ENCODE measurements around the gene RCBTB2. TPM values are rescaled to one million over a fixed set of nuclear protein-coding genes. Genes with fewer than 3 reads are reported as not detected.
A peak's percentile ranks its signal among the peaks of the same experiment; 100 is the strongest.

Gene RCBTB2
- total RNA-seq, 1 donor from 2014 or later, result 4.3 TPM

- peaks cover 6% of the 10 kb centered on the region for H3K4me1 ChIP-seq (ENCODE audit: insufficient read depth, low read length)
- DNase-seq (ENCODE audit: low read depth) (no peak), FAIRE-seq (no peak)
- no peaks in the 10 kb centered on the region for H3K36me3 ChIP-seq (ENCODE audit: insufficient read depth, low read length)
- no peaks in the 10 kb centered on the region for H3K36me3 Mint-ChIP-seq (ENCODE audit: low read depth, unreplicated experiment)
- no peaks in the 10 kb centered on the region for H3K27me3 ChIP-seq (ENCODE audit: insufficient read depth, low read length)
- H3K4me1 Mint-ChIP-seq (ENCODE audit: low read depth, unreplicated experiment), result peaks cover 1% of the 10 kb centered on the region
- H3K4me3 Mint-ChIP-seq (ENCODE audit: unreplicated experiment), result peak overlapping the region; percentile 83
- H3K4me2 ChIP-seq (ENCODE audit: low read length), result no peak overlapping the region
- peak overlapping the region; percentile 14 for H3K27ac Mint-ChIP-seq (ENCODE audit: unreplicated experiment)
- H2AFZ ChIP-seq (ENCODE audit: low read depth, low read length), result no peak overlapping the region
- no peaks in the 10 kb centered on the region for H4K20me1 ChIP-seq (ENCODE audit: insufficient read depth, low read length)
- no peaks in the 10 kb centered on the region for H3K9me3 ChIP-seq (ENCODE audit: insufficient read depth, low read depth, low read length)
- H3K79me2 ChIP-seq (ENCODE audit: insufficient read depth, low read length), result peaks cover 8% of the 10 kb centered on the region
- no peak overlapping the region for H3K27ac ChIP-seq (ENCODE audit: low read depth, low read length)
- no peak overlapping the region for H3K4me3 ChIP-seq (ENCODE audit: insufficient read depth, low read depth, low read length)
- no peaks in the 10 kb centered on the region for H3K9me3 Mint-ChIP-seq (ENCODE audit: unreplicated experiment)
- TF ChIP-seq EZH2 (IDR thresholded peaks at IDR 0.05; ENCODE audit: insufficient read depth, low read length) (no peak), CTCF (IDR thresholded peaks at IDR 0.05; ENCODE audit: insufficient read depth, low read depth, low read length) (no peak)
- H3K27me3 Mint-ChIP-seq (ENCODE audit: low read depth, unreplicated experiment), result no peaks in the 10 kb centered on the region
- H3K9ac ChIP-seq (ENCODE audit: low read length), result no peak overlapping the region
Measured at GRCh38 chr13:48533961-48534600, 1.2 kb upstream of the RCBTB2 start.

DNA sequence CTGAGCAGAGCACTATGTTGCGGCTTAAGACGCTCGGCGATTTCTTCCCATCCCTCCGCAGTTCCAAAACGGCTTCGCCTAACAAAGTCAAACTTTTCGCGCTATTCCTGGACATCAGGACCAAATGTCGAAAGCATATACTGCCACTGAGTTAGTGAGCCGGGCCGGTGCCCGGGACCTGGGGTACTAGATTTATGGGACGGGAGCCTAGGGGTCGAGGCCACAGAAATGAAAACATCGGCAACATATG lies 699 bp downstream of the RCBTB2 start:
- peak overlapping the region; percentile 98 for H2AFZ ChIP-seq (ENCODE audit: low read depth, low read length)
- H3K36me3 Mint-ChIP-seq (ENCODE audit: low read depth, unreplicated experiment), result no peaks in the 10 kb centered on the region
- H3K4me3 Mint-ChIP-seq (ENCODE audit: unreplicated experiment), result peak overlapping the region; percentile 93
- no peaks in the 10 kb centered on the region for H3K27me3 ChIP-seq (ENCODE audit: insufficient read depth, low read length)
- peaks cover 6% of the 10 kb centered on the region for H3K4me1 ChIP-seq (ENCODE audit: insufficient read depth, low read length)
- TF ChIP-seq CTCF (IDR thresholded peaks at IDR 0.05; ENCODE audit: insufficient read depth, low read depth, low read length) (no peak), EZH2 (IDR thresholded peaks at IDR 0.05; ENCODE audit: insufficient read depth, low read length) (no peak)
- peak overlapping the region; percentile 86 for H3K4me2 ChIP-seq (ENCODE audit: low read length)
- peak overlapping the region; percentile 94 for H3K9ac ChIP-seq (ENCODE audit: low read length)
- peak overlapping the region; percentile 95 for H3K27ac Mint-ChIP-seq (ENCODE audit: unreplicated experiment)
- no peaks in the 10 kb centered on the region for H3K9me3 ChIP-seq (ENCODE audit: insufficient read depth, low read depth, low read length)
- no peaks in the 10 kb centered on the region for H4K20me1 ChIP-seq (ENCODE audit: insufficient read depth, low read length)
- peaks cover 1% of the 10 kb centered on the region for H3K4me1 Mint-ChIP-seq (ENCODE audit: low read depth, unreplicated experiment)
- FAIRE-seq (no peak), DNase-seq (ENCODE audit: low read depth) (peak; percentile 39)
- H3K4me3 ChIP-seq (ENCODE audit: insufficient read depth, low read depth, low read length), result peak overlapping the region; percentile 85
- no peaks in the 10 kb centered on the region for H3K36me3 ChIP-seq (ENCODE audit: insufficient read depth, low read length)
- peaks cover 8% of the 10 kb centered on the region for H3K79me2 ChIP-seq (ENCODE audit: insufficient read depth, low read length)
- peak overlapping the region; percentile 91 for H3K27ac ChIP-seq (ENCODE audit: low read depth, low read length)
- H3K27me3 Mint-ChIP-seq (ENCODE audit: low read depth, unreplicated experiment), result no peaks in the 10 kb centered on the region
- H3K9me3 Mint-ChIP-seq (ENCODE audit: unreplicated experiment), result no peaks in the 10 kb centered on the region

- H4K20me1 ChIP-seq (ENCODE audit: insufficient read depth, low read length), result no peaks in the 10 kb centered on the region
- FAIRE-seq, result no peak
Measured at GRCh38 chr13:48531416-48532255, 1.2 kb downstream of the RCBTB2 start.

More at GRCh38 chr13:48531416-48532255, 1.2 kb downstream of the RCBTB2 start:
- H3K27me3 ChIP-seq (ENCODE audit: insufficient read depth, low read length), result no peaks in the 10 kb centered on the region
- H3K9me3 Mint-ChIP-seq (ENCODE audit: unreplicated experiment), result no peaks in the 10 kb centered on the region
- H3K9ac ChIP-seq (ENCODE audit: low read length), result peak overlapping the region; percentile 94
- peak; percentile 22 for DNase-seq (ENCODE audit: low read depth)
- no peaks in the 10 kb centered on the region for H3K27me3 Mint-ChIP-seq (ENCODE audit: low read depth, unreplicated experiment)
- H3K36me3 Mint-ChIP-seq (ENCODE audit: low read depth, unreplicated experiment), result no peaks in the 10 kb centered on the region
- H3K27ac Mint-ChIP-seq (ENCODE audit: unreplicated experiment), result peak overlapping the region; percentile 95
- H3K4me2 ChIP-seq (ENCODE audit: low read length), result peak overlapping the region; percentile 86
- peak overlapping the region; percentile 85 for H3K4me3 ChIP-seq (ENCODE audit: insufficient read depth, low read depth, low read length)
- H3K4me3 Mint-ChIP-seq (ENCODE audit: unreplicated experiment), result peak overlapping the region; percentile 93
- H2AFZ ChIP-seq (ENCODE audit: low read depth, low read length), result peak overlapping the region; percentile 98
- H3K4me1 ChIP-seq (ENCODE audit: insufficient read depth, low read length), result peaks cover 6% of the 10 kb centered on the region
- no peaks in the 10 kb centered on the region for H3K36me3 ChIP-seq (ENCODE audit: insufficient read depth, low read length)
- H3K4me1 Mint-ChIP-seq (ENCODE audit: low read depth, unreplicated experiment), result peaks cover 1% of the 10 kb centered on the region
- TF ChIP-seq CTCF (IDR thresholded peaks at IDR 0.05; ENCODE audit: insufficient read depth, low read depth, low read length) (no peak), EZH2 (IDR thresholded peaks at IDR 0.05; ENCODE audit: insufficient read depth, low read length) (no peak)
- peaks cover 8% of the 10 kb centered on the region for H3K79me2 ChIP-seq (ENCODE audit: insufficient read depth, low read length)
- H3K27ac ChIP-seq (ENCODE audit: low read depth, low read length), result peak overlapping the region; percentile 91
- no peaks in the 10 kb centered on the region for H3K9me3 ChIP-seq (ENCODE audit: insufficient read depth, low read depth, low read length)
